ENCODE data around the gene SPOCK1.

DNA sequence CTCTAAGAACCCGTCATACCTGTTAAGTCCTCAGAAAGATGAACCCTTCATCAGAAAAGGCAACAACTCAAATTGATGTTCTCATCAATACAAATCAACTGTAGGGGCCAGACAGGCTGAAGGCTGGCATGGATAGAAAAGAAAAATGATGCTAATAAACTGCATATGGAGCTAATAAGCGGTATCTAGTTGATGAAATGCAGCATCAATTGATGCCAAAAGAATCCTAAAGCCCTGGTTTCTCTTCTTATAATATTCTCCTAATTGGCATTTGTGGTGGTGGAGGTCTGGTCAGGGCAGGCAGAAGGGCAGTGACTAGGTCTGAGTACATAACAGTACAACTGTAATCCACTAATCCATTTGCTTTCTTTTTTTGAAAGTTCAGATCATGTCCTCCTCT lies 322.5 kb downstream of the SPOCK1 start:
- TF ChIP-seq, protein P1, sequence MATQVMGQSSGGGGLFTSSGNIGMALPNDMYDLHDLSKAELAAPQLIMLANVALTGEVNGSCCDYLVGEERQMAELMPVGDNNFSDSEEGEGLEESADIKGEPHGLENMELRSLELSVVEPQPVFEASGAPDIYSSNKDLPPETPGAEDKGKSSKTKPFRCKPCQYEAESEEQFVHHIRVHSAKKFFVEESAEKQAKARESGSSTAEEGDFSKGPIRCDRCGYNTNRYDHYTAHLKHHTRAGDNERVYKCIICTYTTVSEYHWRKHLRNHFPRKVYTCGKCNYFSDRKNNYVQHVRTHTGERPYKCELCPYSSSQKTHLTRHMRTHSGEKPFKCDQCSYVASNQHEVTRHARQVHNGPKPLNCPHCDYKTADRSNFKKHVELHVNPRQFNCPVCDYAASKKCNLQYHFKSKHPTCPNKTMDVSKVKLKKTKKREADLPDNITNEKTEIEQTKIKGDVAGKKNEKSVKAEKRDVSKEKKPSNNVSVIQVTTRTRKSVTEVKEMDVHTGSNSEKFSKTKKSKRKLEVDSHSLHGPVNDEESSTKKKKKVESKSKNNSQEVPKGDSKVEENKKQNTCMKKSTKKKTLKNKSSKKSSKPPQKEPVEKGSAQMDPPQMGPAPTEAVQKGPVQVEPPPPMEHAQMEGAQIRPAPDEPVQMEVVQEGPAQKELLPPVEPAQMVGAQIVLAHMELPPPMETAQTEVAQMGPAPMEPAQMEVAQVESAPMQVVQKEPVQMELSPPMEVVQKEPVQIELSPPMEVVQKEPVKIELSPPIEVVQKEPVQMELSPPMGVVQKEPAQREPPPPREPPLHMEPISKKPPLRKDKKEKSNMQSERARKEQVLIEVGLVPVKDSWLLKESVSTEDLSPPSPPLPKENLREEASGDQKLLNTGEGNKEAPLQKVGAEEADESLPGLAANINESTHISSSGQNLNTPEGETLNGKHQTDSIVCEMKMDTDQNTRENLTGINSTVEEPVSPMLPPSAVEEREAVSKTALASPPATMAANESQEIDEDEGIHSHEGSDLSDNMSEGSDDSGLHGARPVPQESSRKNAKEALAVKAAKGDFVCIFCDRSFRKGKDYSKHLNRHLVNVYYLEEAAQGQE (IDR thresholded peaks at IDR 0.05; ENCODE audit: insufficient read depth in 1 of 2, low read depth in 2 of 2, low read length in 2 of 2) = no peak
- TF ChIP-seq TAF1 (IDR thresholded peaks at IDR 0.05; ENCODE audit: borderline replicate concordance, insufficient read depth, low read length) (no peak), POLR2AphosphoS5 (IDR thresholded peaks at IDR 0.05; ENCODE audit: low read depth, low read length) (no peak)
